ENCODE measurements around the gene RBMX. TPM values are rescaled to one million over a fixed set of nuclear protein-coding genes. Genes with fewer than 3 reads are reported as not detected.
"Not testable (repeated sequence)": the region's sequence is repeated elsewhere in the genome, so short reads cannot be mapped to it uniquely, and the experiment has no call there.

RBMX gene
- total RNA-seq, 2 donors from 2014 or later: 103 to 139 TPM

DNA sequence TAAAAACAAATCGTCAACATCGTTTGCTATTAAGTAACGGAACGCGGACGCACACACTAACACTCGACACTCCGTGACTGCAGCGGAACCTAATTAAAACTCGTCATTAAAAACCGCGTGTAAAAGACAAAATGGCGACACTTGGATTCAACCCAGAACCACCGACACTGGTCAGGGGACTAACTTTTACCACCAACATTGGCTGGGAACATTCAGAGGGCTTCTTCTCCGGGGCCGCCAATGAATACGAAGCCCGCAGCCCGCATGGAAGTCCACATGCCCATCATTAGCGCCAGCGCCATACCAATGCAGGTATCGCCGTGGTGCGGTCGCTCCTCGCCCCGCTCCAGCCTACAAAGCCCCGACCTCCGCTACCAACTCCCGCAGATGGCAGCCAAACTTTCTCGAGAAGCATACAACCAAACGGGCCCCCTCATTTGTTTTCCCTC is 498 bp downstream of the RBMX start:
- H3K27me3 ChIP-seq: no peaks in the 10 kb centered on the region
- intact Hi-C loops (cut with DNase I): no loop called here
- H3K27ac ChIP-seq: peak overlapping the region; percentile 84
- H3K36me3 ChIP-seq: no peaks in the 10 kb centered on the region
- TF ChIP-seq, protein P1, sequence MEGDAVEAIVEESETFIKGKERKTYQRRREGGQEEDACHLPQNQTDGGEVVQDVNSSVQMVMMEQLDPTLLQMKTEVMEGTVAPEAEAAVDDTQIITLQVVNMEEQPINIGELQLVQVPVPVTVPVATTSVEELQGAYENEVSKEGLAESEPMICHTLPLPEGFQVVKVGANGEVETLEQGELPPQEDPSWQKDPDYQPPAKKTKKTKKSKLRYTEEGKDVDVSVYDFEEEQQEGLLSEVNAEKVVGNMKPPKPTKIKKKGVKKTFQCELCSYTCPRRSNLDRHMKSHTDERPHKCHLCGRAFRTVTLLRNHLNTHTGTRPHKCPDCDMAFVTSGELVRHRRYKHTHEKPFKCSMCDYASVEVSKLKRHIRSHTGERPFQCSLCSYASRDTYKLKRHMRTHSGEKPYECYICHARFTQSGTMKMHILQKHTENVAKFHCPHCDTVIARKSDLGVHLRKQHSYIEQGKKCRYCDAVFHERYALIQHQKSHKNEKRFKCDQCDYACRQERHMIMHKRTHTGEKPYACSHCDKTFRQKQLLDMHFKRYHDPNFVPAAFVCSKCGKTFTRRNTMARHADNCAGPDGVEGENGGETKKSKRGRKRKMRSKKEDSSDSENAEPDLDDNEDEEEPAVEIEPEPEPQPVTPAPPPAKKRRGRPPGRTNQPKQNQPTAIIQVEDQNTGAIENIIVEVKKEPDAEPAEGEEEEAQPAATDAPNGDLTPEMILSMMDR (IDR thresholded peaks at IDR 0.05): no peak
- peak overlapping the region; percentile 56 for H3K4me3 ChIP-seq
- peak overlapping the region; percentile 86 to 92 for H3K9ac ChIP-seq (ENCODE audit: low read depth in 2 of 2, low read length in 2 of 2)
- DNase-seq: no peak
- H3K9me3 ChIP-seq: no peaks in the 10 kb centered on the region
- no peaks in the 10 kb centered on the region for H3K4me1 ChIP-seq

DNA sequence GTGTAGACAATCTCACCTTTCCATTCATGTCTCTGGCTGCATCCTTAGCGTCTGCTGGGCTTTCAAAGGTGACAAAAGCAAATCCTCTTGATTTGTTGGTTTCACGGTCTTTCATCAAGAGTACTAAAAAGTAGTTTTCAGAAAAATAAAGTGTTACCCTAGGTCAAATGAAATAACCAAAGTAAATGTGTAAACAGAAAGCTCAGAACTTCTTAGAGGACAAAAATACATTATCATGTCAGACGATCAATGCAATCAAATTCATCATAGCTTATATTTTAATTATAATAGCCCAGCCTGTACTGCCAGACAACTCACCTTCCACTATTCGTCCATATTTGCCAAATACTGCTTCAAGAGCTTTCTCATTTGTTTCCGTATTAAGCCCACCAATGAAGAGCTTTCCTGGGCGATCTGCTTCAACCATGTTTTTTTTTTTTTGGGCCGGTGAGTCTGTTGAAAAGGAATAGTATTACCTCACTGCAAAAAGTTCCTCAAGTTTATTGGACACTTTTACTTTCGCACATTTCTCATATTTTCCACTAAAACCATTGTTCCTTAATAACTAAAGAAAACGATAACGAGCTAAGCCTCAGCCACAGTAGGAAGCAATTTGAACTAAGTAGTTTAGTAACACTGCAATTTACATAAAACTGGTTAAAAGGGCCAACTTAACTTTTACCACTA is 1.4 kb downstream of the RBMX start:
- intact Hi-C loops (cut with DNase I): no loop called here
- DNase-seq: no peak

DNA sequence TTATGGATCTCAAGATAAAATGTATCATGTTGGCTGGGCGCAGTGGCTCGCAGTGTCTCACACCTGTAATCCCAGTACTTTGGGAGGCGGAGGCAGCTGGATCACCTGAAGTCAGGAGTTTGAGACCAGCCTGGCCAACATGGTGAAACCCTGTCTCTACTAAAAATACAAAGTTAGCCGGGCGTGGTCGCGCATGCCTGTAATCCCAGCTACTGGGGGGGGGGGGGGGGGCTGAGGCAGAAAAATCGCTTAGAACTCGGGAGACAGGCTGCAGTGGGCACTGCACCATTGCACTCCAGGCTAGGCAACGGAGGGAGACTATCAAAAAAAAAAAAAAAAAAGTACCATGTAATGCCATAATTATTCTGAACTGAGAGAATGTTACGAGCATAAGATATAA is 2.1 kb downstream of the RBMX start:
- intact Hi-C loops (cut with DNase I): no loop called here
- Histone ChIP-seq H3K27me3 (no peaks in the 10 kb centered on the region), H3K9me3 (no peaks in the 10 kb centered on the region), H3K4me1 (no peaks in the 10 kb centered on the region), H3K4me3 (no peak overlapping the region), H3K27ac (no peak overlapping the region), H3K36me3 (no peaks in the 10 kb centered on the region), H3K9ac (ENCODE audit: low read depth in 2 of 2, low read length in 2 of 2) (peak overlapping the region in 1 of 2 donors; percentile 12)
- TF ChIP-seq, protein P1 (IDR thresholded peaks at IDR 0.05): no peak
- no peak for DNase-seq

More for the DNA sequence above, 1.4 kb downstream of the RBMX start:
- peak overlapping the region; percentile 86 to 92 for H3K9ac ChIP-seq (ENCODE audit: low read depth in 2 of 2, low read length in 2 of 2)
- H3K36me3 ChIP-seq: no peaks in the 10 kb centered on the region
- peak overlapping the region; percentile 56 for H3K4me3 ChIP-seq
- no peaks in the 10 kb centered on the region for H3K27me3 ChIP-seq
- no peaks in the 10 kb centered on the region for H3K4me1 ChIP-seq
- TF ChIP-seq, protein P1 (IDR thresholded peaks at IDR 0.05): no peak
- peak overlapping the region; percentile 84 for H3K27ac ChIP-seq
- H3K9me3 ChIP-seq: no peaks in the 10 kb centered on the region

DNA sequence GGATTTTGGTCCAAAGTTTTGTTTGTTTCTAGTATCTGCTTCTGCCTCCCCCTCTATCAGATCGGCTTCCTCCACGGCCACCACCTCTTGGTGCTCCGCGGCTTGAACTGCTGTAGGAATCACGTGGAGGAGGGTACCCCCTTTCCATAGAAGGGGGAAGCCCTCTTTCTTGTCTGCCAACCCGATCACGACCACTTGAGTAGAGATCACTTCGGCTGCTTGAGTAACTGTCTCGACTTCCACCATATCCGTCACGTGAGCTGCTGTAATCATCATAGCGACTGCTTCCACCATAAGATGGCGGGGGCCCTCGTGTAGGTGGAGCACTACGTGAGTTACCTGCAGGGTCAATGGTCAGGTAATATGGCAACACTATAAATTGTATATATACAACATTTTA is 6.4 kb downstream of the RBMX start:
- not testable (repeated sequence) for H3K36me3 ChIP-seq

DNA sequence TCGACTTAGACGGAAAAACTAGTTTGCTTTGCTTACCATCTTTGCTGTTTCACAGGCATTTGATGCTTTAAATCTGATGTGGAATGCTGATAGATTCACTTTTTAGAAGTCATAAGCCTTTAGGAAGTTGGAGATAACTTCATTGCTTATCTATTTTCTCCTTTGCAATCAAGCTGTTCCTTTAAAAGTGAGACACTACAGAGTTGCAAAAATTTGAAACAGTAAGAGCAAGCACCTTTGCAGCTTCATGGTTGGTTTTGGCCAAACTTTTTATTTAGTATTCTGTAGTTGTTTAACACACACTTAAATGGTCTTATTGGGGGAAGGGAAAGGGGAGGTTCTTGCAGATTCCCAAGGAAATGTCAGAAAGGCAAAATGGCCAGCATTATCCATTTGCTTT is 7.3 kb downstream of the RBMX start:
- H3K9ac ChIP-seq (ENCODE audit: low read depth in 2 of 2, low read length in 2 of 2); DNase-seq; H3K36me3 ChIP-seq; H3K27ac ChIP-seq; H3K9me3 ChIP-seq; H3K27me3 ChIP-seq; intact Hi-C loops (cut with DNase I); H3K4me3 ChIP-seq; H3K4me1 ChIP-seq: not testable (repeated sequence)

More for the DNA sequence above, 6.4 kb downstream of the RBMX start:
- H3K9me3 ChIP-seq; H3K4me1 ChIP-seq; intact Hi-C loops (cut with DNase I); DNase-seq; H3K27ac ChIP-seq; H3K4me3 ChIP-seq; H3K27me3 ChIP-seq; H3K9ac ChIP-seq (ENCODE audit: low read depth in 2 of 2, low read length in 2 of 2): not testable (repeated sequence)

DNA sequence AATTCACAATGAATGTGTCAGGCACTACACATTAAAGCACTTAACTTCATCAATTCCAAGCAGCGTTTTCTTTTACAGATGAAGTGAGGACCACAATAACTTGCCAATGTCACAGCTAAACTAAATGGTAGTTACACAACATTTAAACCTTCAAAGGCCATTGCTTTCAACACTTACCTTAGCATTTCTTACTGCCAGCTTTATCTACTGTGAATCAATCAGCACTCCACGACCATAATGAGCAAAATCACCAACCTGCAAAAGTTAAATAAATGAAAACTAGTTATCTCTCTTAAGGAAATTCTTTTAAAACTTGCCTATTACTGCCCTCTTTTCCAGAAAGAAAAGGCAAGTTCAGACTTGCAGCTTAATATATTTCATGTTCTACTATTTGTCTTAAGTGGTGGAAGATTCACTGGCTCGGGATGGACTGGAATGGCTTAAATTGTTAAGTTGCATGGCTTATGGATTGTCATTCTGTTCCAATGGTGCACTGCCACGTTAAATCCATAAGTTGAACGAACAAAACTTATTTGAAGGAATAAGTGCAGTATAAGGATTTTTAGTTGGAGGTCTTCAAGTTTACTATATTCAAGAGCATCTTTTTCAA is 8.3 kb downstream of the RBMX start:
- H3K36me3 ChIP-seq: no peaks in the 10 kb centered on the region
- H3K27me3 ChIP-seq: no peaks in the 10 kb centered on the region
- TF ChIP-seq, protein P1 (IDR thresholded peaks at IDR 0.05): no peak
- intact Hi-C loops (cut with DNase I): no loop called here
- H3K27ac ChIP-seq: no peak overlapping the region
- no peaks in the 10 kb centered on the region for H3K4me1 ChIP-seq
- no peaks in the 10 kb centered on the region for H3K9me3 ChIP-seq
- H3K9ac ChIP-seq (ENCODE audit: low read depth in 2 of 2, low read length in 2 of 2): no peak overlapping the region
- DNase-seq: no peak
- H3K4me3 ChIP-seq: no peak overlapping the region

Measured in colonic mucosa (tissue), 4 donors.